Measurements from ENCODE around the gene CTSE. TPM values are rescaled to one million over a fixed set of nuclear protein-coding genes. Genes with fewer than 3 reads are reported as not detected.

Gene CTSE
- total RNA-seq, 2 donors from 2014 or later: 10.1 to 10.8 TPM

DNA sequence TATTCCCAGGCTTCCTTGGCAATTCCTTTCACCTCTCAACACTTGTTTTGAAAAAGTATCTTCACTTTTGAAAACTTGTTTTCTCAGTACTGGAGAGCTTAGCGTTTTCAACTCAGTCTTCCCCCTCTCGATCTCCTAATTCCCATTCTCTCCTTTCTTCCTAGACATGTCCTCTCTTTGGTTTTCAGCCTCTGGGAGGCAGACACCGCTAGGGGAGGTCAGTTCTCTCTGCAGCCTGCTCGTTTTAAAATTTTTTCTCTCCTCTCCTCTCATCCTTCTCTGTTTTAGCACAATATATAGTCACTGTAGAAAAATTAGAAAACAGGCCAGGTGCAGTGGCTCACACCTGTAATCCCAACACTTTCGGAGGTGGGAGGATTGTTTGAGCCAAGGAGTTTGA, 16.6 kb upstream of the CTSE start:
- no peaks in the 10 kb centered on the region for H3K4me1 ChIP-seq
- H3K4me3 ChIP-seq: no peak overlapping the region
- no peak overlapping the region for H3K9ac ChIP-seq (ENCODE audit: low read depth in 2 of 2, low read length in 2 of 2)
- no peaks in the 10 kb centered on the region for H3K36me3 ChIP-seq
- H3K27ac ChIP-seq: no peak overlapping the region
- DNase-seq: no peak
- no peaks in the 10 kb centered on the region for H3K9me3 ChIP-seq
- TF ChIP-seq, protein P1, sequence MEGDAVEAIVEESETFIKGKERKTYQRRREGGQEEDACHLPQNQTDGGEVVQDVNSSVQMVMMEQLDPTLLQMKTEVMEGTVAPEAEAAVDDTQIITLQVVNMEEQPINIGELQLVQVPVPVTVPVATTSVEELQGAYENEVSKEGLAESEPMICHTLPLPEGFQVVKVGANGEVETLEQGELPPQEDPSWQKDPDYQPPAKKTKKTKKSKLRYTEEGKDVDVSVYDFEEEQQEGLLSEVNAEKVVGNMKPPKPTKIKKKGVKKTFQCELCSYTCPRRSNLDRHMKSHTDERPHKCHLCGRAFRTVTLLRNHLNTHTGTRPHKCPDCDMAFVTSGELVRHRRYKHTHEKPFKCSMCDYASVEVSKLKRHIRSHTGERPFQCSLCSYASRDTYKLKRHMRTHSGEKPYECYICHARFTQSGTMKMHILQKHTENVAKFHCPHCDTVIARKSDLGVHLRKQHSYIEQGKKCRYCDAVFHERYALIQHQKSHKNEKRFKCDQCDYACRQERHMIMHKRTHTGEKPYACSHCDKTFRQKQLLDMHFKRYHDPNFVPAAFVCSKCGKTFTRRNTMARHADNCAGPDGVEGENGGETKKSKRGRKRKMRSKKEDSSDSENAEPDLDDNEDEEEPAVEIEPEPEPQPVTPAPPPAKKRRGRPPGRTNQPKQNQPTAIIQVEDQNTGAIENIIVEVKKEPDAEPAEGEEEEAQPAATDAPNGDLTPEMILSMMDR (IDR thresholded peaks at IDR 0.05): no peak
- no peaks in the 10 kb centered on the region for H3K27me3 ChIP-seq
- intact Hi-C loops (cut with DNase I): no loop called here

DNA sequence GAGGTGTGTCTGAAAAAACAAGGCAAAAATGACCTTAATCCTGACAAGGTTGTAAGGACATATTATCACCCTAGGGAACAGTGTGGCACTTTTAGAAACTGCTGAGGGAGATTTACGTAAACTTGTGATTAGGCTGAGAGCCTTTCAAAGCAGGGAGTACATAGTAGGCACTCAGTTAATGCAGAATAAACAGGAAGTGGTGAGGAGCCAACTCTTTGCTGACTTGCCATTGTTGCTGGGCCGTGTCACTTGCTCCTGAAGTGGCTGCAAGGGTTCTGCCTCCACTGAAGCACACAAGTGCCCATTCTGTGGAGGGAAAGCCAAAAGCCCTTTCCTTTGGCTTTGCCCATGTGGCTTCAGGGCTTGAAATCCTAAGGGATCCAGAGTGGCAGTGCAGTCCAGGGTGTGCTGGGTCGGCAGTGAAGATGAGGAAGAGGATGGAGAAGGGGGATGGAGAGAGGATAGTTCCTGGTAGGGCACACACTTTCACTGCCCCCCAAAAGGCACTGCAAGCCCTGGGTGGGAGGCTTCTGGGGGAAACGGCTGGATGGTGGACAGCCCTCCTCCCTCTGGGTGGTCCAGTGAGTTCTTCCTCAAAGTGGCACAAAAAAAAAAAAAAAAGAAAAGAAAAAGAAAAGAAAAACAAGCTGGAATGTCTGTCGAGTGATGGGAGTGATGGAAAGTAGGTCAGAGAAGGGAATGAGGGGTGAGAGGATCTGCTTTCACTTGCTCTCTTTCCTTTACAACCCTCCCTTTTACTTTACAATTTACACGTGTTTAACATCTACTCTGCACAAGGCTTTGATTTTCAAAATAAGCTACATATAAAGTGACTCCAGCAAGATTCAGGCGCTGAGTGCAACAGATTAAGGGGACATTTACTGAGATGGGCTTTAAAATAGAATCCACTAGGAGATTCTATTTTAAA, 15.6 kb upstream of the CTSE start:
- intact Hi-C loops (cut with DNase I): no loop called here
- Histone ChIP-seq H3K4me3 (no peak overlapping the region), H3K4me1 (no peaks in the 10 kb centered on the region), H3K36me3 (no peaks in the 10 kb centered on the region), H3K9ac (ENCODE audit: low read depth in 2 of 2, low read length in 2 of 2) (no peak overlapping the region), H3K27ac (no peak overlapping the region), H3K27me3 (no peaks in the 10 kb centered on the region), H3K9me3 (no peaks in the 10 kb centered on the region)
- DNase-seq: no peak
- TF ChIP-seq, protein P1 (IDR thresholded peaks at IDR 0.05): no peak

DNA sequence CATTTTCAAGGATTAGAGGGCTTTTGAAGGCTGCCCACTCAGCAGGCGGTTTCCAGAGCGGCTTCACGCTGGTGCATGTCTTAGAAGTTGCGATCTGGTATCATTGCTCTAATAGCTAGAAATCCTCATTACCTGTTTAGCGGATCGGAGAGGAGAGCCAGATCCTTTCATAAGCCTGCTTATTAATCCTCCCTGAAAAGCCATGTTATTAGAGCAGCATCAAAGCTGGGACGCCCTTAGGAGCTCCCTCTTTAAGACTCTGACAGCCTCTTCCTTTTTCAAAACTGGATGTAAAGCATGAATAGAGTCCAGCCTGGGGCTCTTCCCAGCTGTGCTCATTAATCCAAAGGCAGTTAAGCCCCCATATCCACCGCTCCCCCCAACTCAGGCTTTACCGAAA, 13.9 kb upstream of the CTSE start:
- DNase-seq: no peak
- Histone ChIP-seq H3K9me3 (no peaks in the 10 kb centered on the region), H3K9ac (ENCODE audit: low read depth in 2 of 2, low read length in 2 of 2) (no peak overlapping the region), H3K4me1 (no peaks in the 10 kb centered on the region), H3K27me3 (no peaks in the 10 kb centered on the region), H3K36me3 (no peaks in the 10 kb centered on the region), H3K4me3 (no peak overlapping the region), H3K27ac (no peak overlapping the region)
- intact Hi-C loops (cut with DNase I): no loop called here
- TF ChIP-seq, protein P1 (IDR thresholded peaks at IDR 0.05): no peak

DNA sequence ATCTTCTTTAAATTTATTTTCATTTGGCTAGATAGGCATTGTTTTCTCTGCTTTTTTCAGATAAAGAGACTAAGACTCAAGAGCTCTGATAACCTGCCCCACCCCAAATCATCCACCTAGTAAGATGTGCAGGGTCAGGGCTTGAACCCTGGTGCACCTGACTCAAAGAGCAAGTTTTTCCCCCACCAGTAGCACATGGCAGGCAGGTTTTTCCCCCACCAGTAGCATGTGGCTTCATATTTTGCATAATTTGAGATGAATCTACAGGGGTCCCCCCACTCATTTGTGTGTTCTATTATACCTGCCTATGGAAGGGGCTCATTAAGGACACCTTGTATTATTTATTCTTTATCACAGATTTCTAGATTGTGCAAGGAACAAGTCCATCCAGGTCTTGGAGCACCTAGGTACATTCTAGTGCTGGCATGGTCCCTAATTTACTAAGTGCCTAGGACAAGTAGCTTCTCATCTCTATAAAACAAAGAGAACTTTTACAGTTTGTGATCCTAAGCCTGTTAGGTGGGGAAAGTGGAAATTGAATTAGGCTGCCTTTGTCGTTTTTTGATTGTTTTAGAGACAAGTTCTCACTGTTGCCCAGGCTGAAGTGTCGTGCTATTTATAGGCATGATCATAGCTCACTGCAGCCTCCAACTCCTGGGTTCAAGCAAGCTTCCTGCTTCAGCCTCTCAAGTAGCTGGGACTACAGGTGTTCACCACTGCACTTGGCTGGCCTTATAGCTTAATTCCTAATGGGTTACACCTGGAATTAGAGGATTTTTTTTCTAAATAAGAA, 13.2 kb upstream of the CTSE start:
- Histone ChIP-seq H3K27ac (no peak overlapping the region), H3K4me1 (no peaks in the 10 kb centered on the region)
- TF ChIP-seq, protein P1 (IDR thresholded peaks at IDR 0.05): no peak

DNA sequence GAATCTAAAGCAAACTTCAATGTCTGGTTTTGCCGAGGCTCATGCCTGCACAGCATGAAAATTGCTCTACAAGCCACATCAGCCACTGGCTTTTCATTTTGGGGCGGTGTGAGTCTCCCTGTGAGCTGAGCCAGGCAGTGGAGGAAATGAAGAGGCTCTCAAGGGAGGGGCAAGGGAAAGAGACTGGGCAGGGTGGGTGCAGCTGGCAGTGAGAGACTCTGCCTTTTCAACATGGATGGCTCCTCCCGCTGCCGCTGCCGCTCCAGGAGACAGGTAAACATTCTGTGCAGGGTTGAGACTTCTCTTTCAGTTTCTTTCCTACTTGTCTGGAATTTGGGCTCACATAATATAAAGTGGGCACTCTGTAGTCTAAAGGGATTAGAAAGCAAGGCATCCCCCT, 11.3 kb upstream of the CTSE start:
- Histone ChIP-seq H3K9ac (ENCODE audit: low read depth in 2 of 2, low read length in 2 of 2) (peak overlapping the region in 1 of 2 donors; percentile 19), H3K9me3 (no peaks in the 10 kb centered on the region), H3K27ac (no peak overlapping the region), H3K4me1 (no peaks in the 10 kb centered on the region), H3K4me3 (no peak overlapping the region), H3K27me3 (no peaks in the 10 kb centered on the region), H3K36me3 (no peaks in the 10 kb centered on the region)
- TF ChIP-seq, protein P1 (IDR thresholded peaks at IDR 0.05): no peak
- intact Hi-C loops (cut with DNase I): no loop called here
- peak; percentile 46 for DNase-seq

More for the DNA sequence above, 13.2 kb upstream of the CTSE start:
- intact Hi-C loops (cut with DNase I): no loop called here
- no peaks in the 10 kb centered on the region for H3K36me3 ChIP-seq
- DNase-seq: no peak
- H3K9me3 ChIP-seq: no peaks in the 10 kb centered on the region
- no peak overlapping the region for H3K9ac ChIP-seq (ENCODE audit: low read depth in 2 of 2, low read length in 2 of 2)
- H3K27me3 ChIP-seq: no peaks in the 10 kb centered on the region
- H3K4me3 ChIP-seq: no peak overlapping the region

Measured in colonic mucosa (tissue), 4 donors.